Prostate gland (tissue), 2 donors: Measurements from ENCODE around the gene TBKBP1. TPM values are rescaled to one million over a fixed set of nuclear protein-coding genes. Genes with fewer than 3 reads are reported as not detected.

Experiments used
- DNase-seq: peaks from one replicate; pipeline ENCODE4 v3.0.0-alpha.2; 2019; ENCODE audit warnings: low spot score
- H3K27ac ChIP-seq, 2 donors: fragments of 200-600 bp; sonication (generic); 2 replicates each; pipeline ENCODE4 v1.5.1; 2017 to 2019
- H3K27me3 ChIP-seq: fragments of 200-600 bp; sonication (generic); replicated peaks from 2 replicates; pipeline ENCODE4 v1.5.1; 2019; ENCODE audit not compliant: insufficient read depth
- H3K36me3 ChIP-seq, 2 donors: fragments of 200-600 bp; sonication (generic); 1 replicate in 1 of 2; 2 replicates in 1 of 2; pipeline versions ENCODE4 v1.5.1 to v1.8.1; 2017 to 2019
- H3K4me1 ChIP-seq: fragments of 200-600 bp; sonication (generic); replicated peaks from 2 replicates; pipeline ENCODE4 v1.5.1; 2019
- H3K4me3 ChIP-seq, 2 donors: fragments of 200-600 bp; sonication (generic); 2 replicates each; pipeline ENCODE4 v1.5.1; 2017 to 2019
- H3K9me3 ChIP-seq: fragments of 200-600 bp; sonication (generic); 2 replicates; pipeline ENCODE4 v1.5.1; 2017
- CTCF ChIP-seq, 4 experiments: fragments of 200-600 bp in 2 of 4; fragments of 450-650 bp in 2 of 4; sonication (generic) in 2 of 4; IDR thresholded peaks; 1 replicate in 3 of 4; 2 replicates in 1 of 4; pipeline ENCODE4 v1.5.1; 2016 to 2019; ENCODE audit warnings: antibody characterized with exemption in 4 of 4, mild to moderate bottlenecking in 2 of 4, moderate library complexity in 2 of 4
- POLR2A ChIP-seq: fragments of 450-650 bp; IDR thresholded peaks from one replicate; pipeline ENCODE4 v1.6.1; 2016; ENCODE audit warnings: antibody characterized with exemption, mild to moderate bottlenecking
- POLR2AphosphoS5 ChIP-seq: sonication (generic); formaldehyde crosslinking; IDR thresholded peaks from one replicate; pipeline ENCODE4 v1.6.1; 2017; ENCODE audit warnings: antibody characterized with exemption
- WGBS: methylation state at CpG from one replicate; pipeline ENCODE4 v1.1.5; 2018; 5-methylcytosine and 5-hydroxymethylcytosine counted together
- intact Hi-C: fragments of 100-400 bp; cut with DNase I; formaldehyde crosslinking; loops from one replicate; pipeline ENCODE4 v1.14.2; 2022
- small RNA-seq, 2 donors: library from RNA; depleted of rRNA; stranded (forward); fragments of <200 nt; gene quantifications; one replicate each; pipeline ENCODE3, GENCODE V24; 2016
- total RNA-seq, 2 donors: library from RNA; depleted of rRNA; stranded (reverse); fragments of >200 nt; gene quantifications; one replicate each; pipeline ENCODE4 v1.1.0, GENCODE V29; 2016

TBKBP1 gene
- total RNA-seq, 2 donors from 2014 or later = 9.5 to 15.3 TPM

GRCh38 chr17:47745037-47745380, 51.0 kb downstream of the TBKBP1 start:
- Histone ChIP-seq H3K9me3 (no peaks in the 10 kb centered on the region), H3K27me3 (peaks cover 6% of the 10 kb centered on the region), H3K27ac (no peak overlapping the region), H3K36me3 (no peaks in the 10 kb centered on the region), H3K4me3 (no peak overlapping the region), H3K4me1 (no peaks in the 10 kb centered on the region)
- no peak for TF ChIP-seq POLR2A
- TF ChIP-seq CTCF (IDR thresholded peaks at IDR 0.05) = no peak
- no peak for TF ChIP-seq POLR2AphosphoS5
- no peak for DNase-seq
- intact Hi-C loops = no loop called here
- 65% methylated on average over 9 of the region's 10 CpGs for WGBS

GRCh38 chr17:47751471-47751870, 57.5 kb downstream of the TBKBP1 start:
- H3K36me3 ChIP-seq = no peaks in the 10 kb centered on the region
- H3K9me3 ChIP-seq = no peaks in the 10 kb centered on the region
- no peak for DNase-seq
- no peaks in the 10 kb centered on the region for H3K4me1 ChIP-seq
- H3K27me3 ChIP-seq = peaks cover 3% of the 10 kb centered on the region
- H3K27ac ChIP-seq = no peak overlapping the region
- WGBS = 84% methylated on average over 3 of the region's 3 CpGs
- no peak overlapping the region for H3K4me3 ChIP-seq
- TF ChIP-seq POLR2A (no peak), CTCF (IDR thresholded peaks at IDR 0.05) (no peak), POLR2AphosphoS5 (no peak)
- intact Hi-C loops = no loop called here

GRCh38 chr17:47757386-47757785, 63.4 kb downstream of the TBKBP1 start:
- Histone ChIP-seq H3K36me3 (no peaks in the 10 kb centered on the region), H3K27ac (no peak overlapping the region), H3K27me3 (peaks cover 3% of the 10 kb centered on the region), H3K4me1 (no peaks in the 10 kb centered on the region), H3K9me3 (no peaks in the 10 kb centered on the region), H3K4me3 (no peak overlapping the region)
- no peak for DNase-seq
- 44% methylated on average over 1 of the region's 1 CpG for WGBS
- intact Hi-C loops = no loop called here
- TF ChIP-seq POLR2A (no peak), POLR2AphosphoS5 (no peak), CTCF (IDR thresholded peaks at IDR 0.05) (no peak)

GRCh38 chr17:47760409-47761140, 66.6 kb downstream of the TBKBP1 start:
- intact Hi-C loops = no loop called here
- H3K36me3 ChIP-seq = no peaks in the 10 kb centered on the region

More at GRCh38 chr17:47760409-47761140, 66.6 kb downstream of the TBKBP1 start:
- WGBS = 83% methylated on average over 5 of the region's 5 CpGs
- no peak for TF ChIP-seq POLR2AphosphoS5
- TF ChIP-seq CTCF (IDR thresholded peaks at IDR 0.05) = no peak
- TF ChIP-seq POLR2A = no peak
- no peak overlapping the region for H3K27ac ChIP-seq
- no peaks in the 10 kb centered on the region for H3K27me3 ChIP-seq
- H3K9me3 ChIP-seq = no peaks in the 10 kb centered on the region
- no peak for DNase-seq
- no peak overlapping the region for H3K4me3 ChIP-seq
- H3K4me1 ChIP-seq = no peaks in the 10 kb centered on the region

Small RNA genes within 50 kb of the gene (small RNA-seq; reads per million reads assigned to genes)
- 0 reads per million in 2 donors for gene AC015674.1

Other genes starting within 250 kb of the TBKBP1 start
- gene NPEPPS, start 163.1 kb upstream of the TBKBP1 start, total RNA-seq = 10 to 100 TPM; 67.1 to 70.4 TPM
- gene KPNB1, start 44.2 kb upstream of the TBKBP1 start, total RNA-seq = 100 to 1,000 TPM; 148 to 239 TPM
- under 1 TPM; 0.27 to 0.45 TPM for gene TBX21, start 39.1 kb downstream of the TBKBP1 start, total RNA-seq
- gene OSBPL7, start 127.6 kb downstream of the TBKBP1 start, total RNA-seq = 10 to 100 TPM; 15.0 to 19.2 TPM
- 10 to 100 TPM; 46.6 to 47.0 TPM for gene MRPL10, start 137.4 kb downstream of the TBKBP1 start, total RNA-seq
- 1 to 10 TPM; 1.1 to 4.9 TPM for gene LRRC46, start 137.5 kb downstream of the TBKBP1 start, total RNA-seq
- gene SCRN2, start 147.1 kb downstream of the TBKBP1 start, total RNA-seq = 10 to 100 TPM; 32.6 to 44.4 TPM
- 1 to 10 TPM; 1.4 to 3.1 TPM for gene SP6, start 157.0 kb downstream of the TBKBP1 start, total RNA-seq
- 10 to 100 TPM; 15.2 to 15.8 TPM for gene SP2, start 202.1 kb downstream of the TBKBP1 start, total RNA-seq
- 10 to 100 TPM; 37.3 to 55.2 TPM for gene PNPO, start 247.4 kb downstream of the TBKBP1 start, total RNA-seq